GM12864 (cell line): Measurements from ENCODE around the gene CUEDC2.

Experiments
- DNase-seq: peaks from one replicate; pipeline ENCODE4 v3.0.0-alpha.2; 2011; ENCODE audit warnings: low read depth
- H3K4me3 ChIP-seq: 2 replicates; pipeline ENCODE4 v1.5.1; 2011; ENCODE audit warnings: mild to moderate bottlenecking, low read depth, low read length, control low read depth
- CTCF ChIP-seq: IDR thresholded peaks from 2 replicates; pipeline ENCODE4 v1.5.1; 2011; ENCODE audit warnings: low read depth, mild to moderate bottlenecking, moderate library complexity, low read length, control low read depth, inconsistent platforms; ENCODE audit errors: missing control alignments

Gene CUEDC2

GRCh38 chr10:102394801-102395399, 37.5 kb downstream of the CUEDC2 start:
- peak; percentile 39 for DNase-seq
- no peak for TF ChIP-seq CTCF
- peak overlapping the region; percentile 70 for H3K4me3 ChIP-seq

- peak; percentile 89 for DNase-seq
- peak overlapping the region; percentile 70 for H3K4me3 ChIP-seq
- TF ChIP-seq CTCF, result no peak
Observed at GRCh38 chr10:102394079-102394800, 38.1 kb downstream of the CUEDC2 start.

GRCh38 chr10:102393411-102394078, 38.8 kb downstream of the CUEDC2 start:
- H3K4me3 ChIP-seq, result peak overlapping the region; percentile 70
- peak; percentile 86 for TF ChIP-seq CTCF
- no peak for DNase-seq

- no peak overlapping the region for H3K4me3 ChIP-seq
- DNase-seq, result no peak
- TF ChIP-seq CTCF, result no peak
Observed at GRCh38 chr10:102392306-102392705, 40.1 kb downstream of the CUEDC2 start.

GRCh38 chr10:102389894-102390293, 42.5 kb downstream of the CUEDC2 start:
- TF ChIP-seq CTCF, result no peak

GRCh38 chr10:102384606-102385429, 47.6 kb downstream of the CUEDC2 start:
- no peak for TF ChIP-seq CTCF
- H3K4me3 ChIP-seq, result no peak overlapping the region
- DNase-seq, result no peak

More at GRCh38 chr10:102389894-102390293, 42.5 kb downstream of the CUEDC2 start:
- DNase-seq, result no peak
- H3K4me3 ChIP-seq, result no peak overlapping the region
